ENCODE data around the gene AVL9.

- no peak for TF ChIP-seq EZH2 (IDR thresholded peaks at IDR 0.05; ENCODE audit: borderline replicate concordance, low read length)
- TF ChIP-seq CTCF (conservative IDR thresholded peaks at IDR 0.05 in 1 of 2, IDR thresholded peaks at IDR 0.05 in 1 of 2; ENCODE audit: extremely low read depth in 1 of 2, insufficient read depth in 1 of 2, low read depth in 1 of 2, low read length in 2 of 2): no peak
These were observed 79.3 kb downstream of the AVL9 start for GRCh38 chr7:32574626-32575025.

All from mammary epithelial cell (primary cell).